Choroid plexus epithelial cell (primary cell): Measurements from ENCODE around the gene FAM131A.

Experiments used
- DNase-seq: peaks from one replicate; pipeline ENCODE4 v3.0.0-alpha.2; 2010; ENCODE audit warnings: low read depth
- H3K4me3 ChIP-seq: 2 replicates; pipeline ENCODE4 v1.5.1; 2011; ENCODE audit warnings: low read depth, mild to moderate bottlenecking, control low read depth, low read length, moderate library complexity
- TF ChIP-seq, protein P1 (sequence below): conservative IDR thresholded peaks from 2 replicates; pipeline ENCODE4 v1.5.1; 2011; ENCODE audit warnings: low read depth, mild to moderate bottlenecking, control low read depth, inconsistent platforms, low read length, moderate library complexity

FAM131A gene

DNA sequence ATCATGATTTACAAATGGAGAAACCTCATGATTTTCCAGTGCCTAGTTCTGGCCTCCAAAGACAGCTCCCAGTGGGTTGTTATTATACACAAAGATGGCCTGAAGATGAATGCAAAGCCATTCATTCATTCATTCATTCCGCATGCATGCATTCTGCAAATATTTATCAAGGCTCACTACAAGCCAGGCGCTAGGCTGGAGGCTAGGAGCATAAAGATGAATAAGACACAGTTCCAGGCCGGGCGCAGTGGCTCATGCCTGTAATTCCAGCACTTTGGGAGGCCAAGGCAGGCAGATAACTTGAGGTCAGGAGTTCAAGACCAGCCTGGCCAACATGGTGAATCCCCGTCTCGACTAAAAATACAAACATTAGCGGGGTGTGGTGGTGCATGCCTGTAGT lies 40.8 kb upstream of the FAM131A start:
- TF ChIP-seq, protein P1, sequence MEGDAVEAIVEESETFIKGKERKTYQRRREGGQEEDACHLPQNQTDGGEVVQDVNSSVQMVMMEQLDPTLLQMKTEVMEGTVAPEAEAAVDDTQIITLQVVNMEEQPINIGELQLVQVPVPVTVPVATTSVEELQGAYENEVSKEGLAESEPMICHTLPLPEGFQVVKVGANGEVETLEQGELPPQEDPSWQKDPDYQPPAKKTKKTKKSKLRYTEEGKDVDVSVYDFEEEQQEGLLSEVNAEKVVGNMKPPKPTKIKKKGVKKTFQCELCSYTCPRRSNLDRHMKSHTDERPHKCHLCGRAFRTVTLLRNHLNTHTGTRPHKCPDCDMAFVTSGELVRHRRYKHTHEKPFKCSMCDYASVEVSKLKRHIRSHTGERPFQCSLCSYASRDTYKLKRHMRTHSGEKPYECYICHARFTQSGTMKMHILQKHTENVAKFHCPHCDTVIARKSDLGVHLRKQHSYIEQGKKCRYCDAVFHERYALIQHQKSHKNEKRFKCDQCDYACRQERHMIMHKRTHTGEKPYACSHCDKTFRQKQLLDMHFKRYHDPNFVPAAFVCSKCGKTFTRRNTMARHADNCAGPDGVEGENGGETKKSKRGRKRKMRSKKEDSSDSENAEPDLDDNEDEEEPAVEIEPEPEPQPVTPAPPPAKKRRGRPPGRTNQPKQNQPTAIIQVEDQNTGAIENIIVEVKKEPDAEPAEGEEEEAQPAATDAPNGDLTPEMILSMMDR, result no peak
- no peak overlapping the region for H3K4me3 ChIP-seq
- DNase-seq, result no peak

DNA sequence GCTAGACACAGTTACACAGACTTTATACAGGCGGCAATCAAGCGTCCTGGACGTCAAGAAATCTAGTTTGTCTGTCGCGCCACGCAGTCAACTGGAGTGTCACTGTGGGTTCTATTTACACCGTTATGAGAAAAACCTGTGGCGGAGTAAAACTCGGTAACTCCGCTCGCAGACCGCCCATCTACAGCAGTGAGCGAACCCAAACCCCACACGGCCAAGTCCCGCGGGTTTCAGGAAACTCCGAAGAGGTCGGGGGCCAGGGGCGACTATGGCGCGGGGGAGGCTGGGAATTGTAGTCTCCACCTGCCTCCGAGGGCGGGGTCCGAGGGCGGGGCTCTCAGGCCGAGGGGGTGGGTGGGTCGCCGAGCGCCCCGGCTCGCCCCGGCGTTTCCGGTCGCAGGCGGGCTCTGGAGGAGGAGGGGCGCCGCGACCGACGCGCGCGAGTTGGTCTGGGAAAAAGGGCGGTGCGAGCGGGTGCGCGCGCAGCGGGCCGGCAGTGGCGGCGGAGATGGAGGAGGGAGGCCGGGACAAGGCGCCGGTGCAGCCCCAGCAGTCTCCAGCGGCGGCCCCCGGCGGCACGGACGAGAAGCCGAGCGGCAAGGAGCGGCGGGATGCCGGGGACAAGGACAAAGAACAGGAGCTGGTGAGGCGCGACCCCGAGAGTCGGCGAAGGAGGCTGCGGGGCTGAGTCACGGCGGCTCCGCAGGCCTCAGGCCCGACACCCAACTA lies 38.5 kb upstream of the FAM131A start, which contains the start of gene PSMD2:
Gene PSMD2, plus strand, starts transcription at position 483 of the 729 bp plus-strand sequence. Its CDS starts 26 bp downstream, at position 509.
- TF ChIP-seq, protein P1, result no peak
- H3K4me3 ChIP-seq, result peak within 1 kb of the TSS; percentile 93
- DNase-seq, result peak; percentile 98

DNA sequence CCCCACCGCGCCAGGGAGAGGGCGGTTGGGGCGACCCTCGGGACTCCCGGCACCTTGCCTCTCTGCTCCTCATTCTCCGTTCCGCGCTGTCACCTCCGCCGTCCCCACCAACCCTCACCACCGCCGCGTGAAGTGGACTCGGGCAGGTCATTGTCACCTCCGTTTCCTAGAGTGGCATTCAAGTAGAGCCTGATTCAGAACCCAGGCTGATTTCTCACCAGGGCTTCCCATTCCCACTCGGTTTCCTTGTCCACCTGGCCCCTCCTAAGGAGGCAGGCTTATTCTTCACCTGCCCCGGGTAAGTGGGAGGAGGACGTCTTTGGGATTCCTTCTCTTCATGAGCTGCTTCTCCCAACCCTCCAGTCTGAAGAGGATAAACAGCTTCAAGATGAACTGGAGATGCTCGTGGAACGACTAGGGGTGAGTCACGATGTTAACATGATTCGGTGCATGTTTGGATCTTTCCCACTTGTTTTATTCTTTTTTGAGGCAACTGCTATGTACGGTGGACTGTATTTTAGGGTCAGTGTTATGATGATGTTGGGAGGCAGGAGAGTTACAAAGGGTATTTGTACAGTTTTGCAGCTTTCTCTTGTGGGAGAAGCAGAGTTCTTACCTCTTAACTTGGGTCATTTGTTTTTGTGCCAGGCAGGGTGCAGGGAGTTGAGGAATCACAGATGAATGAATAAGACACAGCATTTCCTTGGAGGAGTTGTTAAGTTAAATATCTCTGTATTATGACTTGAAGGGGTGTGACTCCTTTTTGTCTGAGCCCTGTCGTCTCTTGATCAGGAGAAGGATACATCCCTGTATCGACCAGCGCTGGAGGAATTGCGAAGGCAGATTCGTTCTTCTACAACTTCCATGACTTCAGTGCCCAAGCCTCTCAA lies 37.7 kb upstream of the FAM131A start:
- TF ChIP-seq, protein P1, result no peak
- H3K4me3 ChIP-seq, result peak overlapping the region; percentile 93
- peak; percentile 64 for DNase-seq

DNA sequence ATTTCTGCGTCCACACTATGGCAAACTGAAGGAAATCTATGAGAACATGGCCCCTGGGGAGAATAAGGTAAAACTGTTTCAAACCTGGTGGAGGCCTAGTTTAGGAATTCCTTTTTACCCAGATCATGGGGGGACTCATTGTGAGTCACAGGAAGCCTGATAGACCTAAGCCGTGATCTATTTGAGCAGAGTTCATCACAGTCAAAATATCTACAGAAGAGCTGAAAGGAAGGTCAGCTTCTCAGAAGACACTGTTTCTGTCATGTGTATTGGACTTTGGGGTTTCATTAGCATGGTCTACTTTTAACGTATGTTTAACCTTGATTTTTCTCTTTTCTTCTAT lies 37.1 kb upstream of the FAM131A start:
- peak overlapping the region; percentile 93 for H3K4me3 ChIP-seq
- peak; percentile 27 for DNase-seq
- TF ChIP-seq, protein P1, result no peak

DNA sequence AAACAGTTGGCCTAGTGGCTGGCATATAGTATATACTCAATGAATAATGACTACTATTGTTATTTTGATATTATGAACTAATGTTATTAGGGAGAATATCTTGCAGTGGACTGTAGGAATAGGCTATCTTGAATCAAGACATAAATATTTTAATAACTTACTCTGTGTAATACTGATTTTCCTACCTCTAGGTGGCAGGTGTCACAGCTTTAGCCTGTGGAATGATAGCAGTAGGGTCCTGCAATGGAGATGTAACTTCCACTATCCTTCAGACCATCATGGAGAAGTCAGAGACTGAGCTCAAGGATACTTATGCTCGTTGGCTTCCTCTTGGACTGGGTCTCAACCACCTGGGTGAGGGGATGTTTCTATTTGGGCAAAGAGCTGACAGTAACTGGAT lies 31.8 kb upstream of the FAM131A start:
- TF ChIP-seq, protein P1, result peak; percentile 58
- peak; percentile 59 for DNase-seq
- H3K4me3 ChIP-seq, result no peak overlapping the region

DNA sequence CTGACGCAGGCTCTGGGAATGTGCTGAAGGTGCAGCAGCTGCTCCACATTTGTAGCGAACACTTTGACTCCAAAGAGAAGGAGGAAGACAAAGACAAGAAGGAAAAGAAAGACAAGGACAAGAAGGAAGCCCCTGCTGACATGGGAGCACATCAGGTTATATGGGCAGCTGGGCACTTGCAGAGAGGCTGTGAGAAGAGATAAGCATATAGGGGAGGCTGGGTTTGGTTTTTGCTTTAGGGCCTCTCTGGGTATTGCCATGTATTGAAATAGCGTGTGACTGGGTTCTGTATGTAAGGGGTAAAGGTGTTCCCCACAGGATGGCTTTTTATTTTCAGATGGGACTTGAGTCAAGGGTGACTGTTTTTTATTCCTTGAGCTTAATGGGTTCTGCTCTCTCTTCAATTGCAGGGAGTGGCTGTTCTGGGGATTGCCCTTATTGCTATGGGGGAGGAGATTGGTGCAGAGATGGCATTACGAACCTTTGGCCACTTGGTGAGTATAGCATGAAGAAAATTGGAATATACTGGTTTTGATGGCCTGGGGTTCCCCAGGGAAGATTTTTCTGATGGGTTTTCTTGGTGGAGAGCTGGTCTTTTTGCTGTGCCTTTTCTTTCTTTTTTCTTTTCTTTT lies 30.9 kb upstream of the FAM131A start:
- no peak for DNase-seq
- TF ChIP-seq, protein P1, result no peak
- H3K4me3 ChIP-seq, result no peak overlapping the region
